IMR-90 (cell line): ENCODE data around the gene TMPRSS15. TPM values are rescaled to one million over a fixed set of nuclear protein-coding genes. Genes with fewer than 3 reads are reported as not detected.

ENCODE experiments used
- ATAC-seq: fragments of 200-7000 bp; cut with Tn5 transposase; 2 replicates; pipeline ENCODE4 v1.9.1; 2020; ENCODE audit warnings: low read depth, mild to moderate bottlenecking, moderate library complexity
- BruUV-seq: library from RNA; stranded (reverse); fragments of 400-500 nt; replicated peaks from 2 replicates; lab custom pipeline; 2021; lab: Mats Ljungman, UMichigan
- CTCF ChIA-PET: fragments of 300-600 bp; formaldehyde crosslinking; extraction: SDS; loops from one replicate; lab custom pipeline; 2021; ENCODE audit warnings: antibody characterized with exemption; lab: Yijun Ruan, JAX
- POLR2A ChIA-PET: fragments of 300-600 bp; sonication (Branson Sonifier 250); formaldehyde crosslinking; loops from one replicate; lab custom pipeline; 2022; ENCODE audit warnings: antibody characterized with exemption; ENCODE audit not compliant: unreplicated experiment; lab: Charles Lee
- DNase-seq: peaks from one replicate; pipeline ENCODE4 v3.0.0; 2013
- H2AFZ ChIP-seq: replicated peaks from 2 replicates; pipeline ENCODE3; 2013; ENCODE audit warnings: low read length, mild to moderate bottlenecking; ENCODE audit not compliant: poor library complexity
- H2AK5ac ChIP-seq: 2 replicates; pipeline ENCODE4 v1.6.1; 2013; ENCODE audit warnings: low read depth, low read length, inconsistent platforms
- H2AK9ac ChIP-seq: replicated peaks from 2 replicates; pipeline ENCODE3; 2013; ENCODE audit warnings: mild to moderate bottlenecking, low read depth, low read length, moderate library complexity; ENCODE audit not compliant: poor library complexity
- H2BK120ac ChIP-seq: 2 replicates; pipeline ENCODE4 v1.6.1; 2013; ENCODE audit warnings: low read depth, low read length, inconsistent platforms
- H2BK15ac ChIP-seq: 3 replicates; pipeline ENCODE4 v1.6.1; 2013; ENCODE audit warnings: low read depth, low read length, inconsistent platforms
- H2BK20ac ChIP-seq: 2 replicates; pipeline ENCODE4 v1.6.1; 2013; ENCODE audit warnings: low read depth, mild to moderate bottlenecking, inconsistent platforms, low read length, moderate library complexity
- H2BK5ac ChIP-seq: 2 replicates; pipeline ENCODE4 v1.6.1; 2013; ENCODE audit warnings: mild to moderate bottlenecking, low read depth, low read length, inconsistent platforms; ENCODE audit not compliant: poor library complexity, severe bottlenecking
- H3K14ac ChIP-seq: replicated peaks from 2 replicates; pipeline ENCODE4 v1.6.1; 2013; ENCODE audit warnings: low read depth, low read length, inconsistent platforms
- H3K18ac ChIP-seq: 2 replicates; pipeline ENCODE4 v1.6.1; 2013; ENCODE audit warnings: low read depth, low read length, control low read depth
- H3K23ac ChIP-seq: 2 replicates; pipeline ENCODE4 v1.6.1; 2013; ENCODE audit warnings: low read depth, low read length, inconsistent platforms
- H3K27ac ChIP-seq: 2 replicates; pipeline ENCODE4 v1.5.1; 2013; ENCODE audit warnings: mild to moderate bottlenecking, control low read depth, low read length; ENCODE audit not compliant: insufficient read depth
- H3K27me3 ChIP-seq: 2 replicates; pipeline ENCODE4 v1.6.1; 2013; ENCODE audit warnings: low read length; ENCODE audit not compliant: control insufficient read depth, insufficient read depth
- H3K36me3 ChIP-seq: 2 replicates; pipeline ENCODE4 v1.6.1; 2013; ENCODE audit warnings: low read length, mixed read lengths; ENCODE audit not compliant: control insufficient read depth, insufficient read depth
- H3K4ac ChIP-seq: 2 replicates; pipeline ENCODE4 v1.6.1; 2013; ENCODE audit warnings: low read depth, low read length, inconsistent platforms
- H3K4me1 ChIP-seq: 2 replicates; pipeline ENCODE4 v1.6.1; 2013; ENCODE audit warnings: low read length, mixed read lengths; ENCODE audit not compliant: control insufficient read depth, insufficient read depth
- H3K4me2 ChIP-seq: 2 replicates; pipeline ENCODE4 v1.6.1; 2013; ENCODE audit warnings: low read depth, mild to moderate bottlenecking, control low read depth, low read length, moderate library complexity
- H3K4me3 ChIP-seq: 2 replicates; pipeline ENCODE4 v1.5.1; 2013; ENCODE audit warnings: low read depth, mild to moderate bottlenecking, control low read depth, low read length, moderate library complexity; ENCODE audit not compliant: insufficient read depth
- H3K56ac ChIP-seq: 2 replicates; pipeline ENCODE4 v1.6.1; 2013; ENCODE audit warnings: low read length, inconsistent platforms; ENCODE audit not compliant: insufficient read depth; ENCODE audit errors: extremely low read depth
- H3K79me1 ChIP-seq, 2 experiments: 2 replicates each; pipeline ENCODE4 v1.6.1; 2013; ENCODE audit warnings: low read length in 2 of 2, inconsistent platforms in 1 of 2, low read depth in 1 of 2
- H3K9ac ChIP-seq: 2 replicates; pipeline ENCODE4 v1.6.1; 2013; ENCODE audit warnings: low read depth, low read length, control low read depth
- H3K9me1 ChIP-seq: 2 replicates; pipeline ENCODE4 v1.6.1; 2013; ENCODE audit warnings: low read length, inconsistent platforms; ENCODE audit not compliant: insufficient read depth
- H3K9me3 ChIP-seq: 2 replicates; pipeline ENCODE4 v1.6.1; 2013; ENCODE audit warnings: low read length; ENCODE audit not compliant: control insufficient read depth, insufficient read depth
- H4K20me1 ChIP-seq: 2 replicates; pipeline ENCODE4 v1.6.1; 2013; ENCODE audit warnings: low read length, inconsistent platforms; ENCODE audit not compliant: insufficient read depth
- H4K5ac ChIP-seq: 2 replicates; pipeline ENCODE4 v1.6.1; 2013; ENCODE audit warnings: mild to moderate bottlenecking, low read depth, low read length, control low read depth
- H4K8ac ChIP-seq, 2 experiments: 2 replicates each; pipeline ENCODE4 v1.6.1; 2013; ENCODE audit warnings: low read depth in 2 of 2, low read length in 2 of 2, control low read depth in 1 of 2, inconsistent platforms in 1 of 2
- H4K91ac ChIP-seq: 2 replicates; pipeline ENCODE4 v1.6.1; 2013; ENCODE audit warnings: low read depth, low read length, inconsistent platforms; ENCODE audit not compliant: insufficient read depth
- FOS ChIP-seq: fragments of 150-350 bp; IDR thresholded peaks from 2 replicates; pipeline ENCODE4 v1.6.1; 2016; ENCODE audit warnings: low read depth, low read length
- MAFK ChIP-seq: IDR thresholded peaks from 2 replicates; pipeline ENCODE4 v1.6.1; 2012; ENCODE audit warnings: low read depth, low read length, improper control_type of control experiment
- MAZ ChIP-seq: IDR thresholded peaks from 2 replicates; pipeline ENCODE4 v1.6.1; 2012; ENCODE audit warnings: low read depth, mild to moderate bottlenecking, low read length, improper control_type of control experiment, moderate library complexity, borderline replicate concordance
- NFE2L2 ChIP-seq: fragments of 150-350 bp; IDR thresholded peaks from 2 replicates; pipeline ENCODE4 v1.6.1; 2016; ENCODE audit warnings: low read depth, mild to moderate bottlenecking, low read length
- POLR2A ChIP-seq: IDR thresholded peaks from 2 replicates; pipeline ENCODE4 v1.6.1; 2012; ENCODE audit warnings: mild to moderate bottlenecking, low read depth, low read length
- RFX5 ChIP-seq: IDR thresholded peaks from 2 replicates; pipeline ENCODE4 v1.8.0; 2012; ENCODE audit warnings: low read depth, mild to moderate bottlenecking, low read length, moderate library complexity
- WGBS, 2 experiments: methylation state at CpG; one replicate each; pipeline versions ENCODE4 v1.1.5 to v1.1.7; 2013; ENCODE audit warnings: missing lambda C conversion rate in 2 of 2; ENCODE audit not compliant: insufficient read length in 1 of 2; ENCODE audit errors: extremely low coverage in 2 of 2; 5-methylcytosine and 5-hydroxymethylcytosine counted together
- dilution Hi-C: fragments of 300-500 bp; cut with HindIII; formaldehyde crosslinking; loops from one replicate; pipeline ENCODE4 v1.14.3; 2018; ENCODE audit warnings: low sequenced_read_pairs; ENCODE audit not compliant: unreplicated experiment
- in situ Hi-C: fragments of 300-500 bp; cut with MboI; formaldehyde crosslinking; loops from 3 replicates; pipeline ENCODE4 v1.14.3; 2019; ENCODE audit warnings: low sequenced_read_pairs, inconsistent platforms, mixed read lengths
- intact Hi-C: fragments of 100-400 bp; cut with micrococcal nuclease; formaldehyde crosslinking; loops from 2 replicates; pipeline ENCODE4 v1.10.0; 2022
- polyA plus RNA-seq, 3 experiments: library from polyadenylated mRNA; depleted of rRNA; stranded (reverse); fragments of >200 nt; gene quantifications; 2 replicates each; pipeline ENCODE4 v1.2.3, GENCODE V29; 2012; ENCODE audit warnings: low replicate concordance in 1 of 3
- total RNA-seq: library from RNA; depleted of rRNA; stranded (reverse); fragments of >200 nt; gene quantifications from 2 replicates; pipeline ENCODE4 v1.2.3, GENCODE V29; 2012
- TF ChIP-seq, protein P1 (sequence below): fragments of 150-350 bp; IDR thresholded peaks from 2 replicates; pipeline ENCODE4 v1.6.1; 2017; ENCODE audit warnings: mild to moderate bottlenecking, antibody characterized with exemption, low read length, low read depth

TMPRSS15 gene
- total and polyA plus RNA-seq, 2 of the 4 experiments (the other 2 are of a cell fraction), result not detected

DNA sequence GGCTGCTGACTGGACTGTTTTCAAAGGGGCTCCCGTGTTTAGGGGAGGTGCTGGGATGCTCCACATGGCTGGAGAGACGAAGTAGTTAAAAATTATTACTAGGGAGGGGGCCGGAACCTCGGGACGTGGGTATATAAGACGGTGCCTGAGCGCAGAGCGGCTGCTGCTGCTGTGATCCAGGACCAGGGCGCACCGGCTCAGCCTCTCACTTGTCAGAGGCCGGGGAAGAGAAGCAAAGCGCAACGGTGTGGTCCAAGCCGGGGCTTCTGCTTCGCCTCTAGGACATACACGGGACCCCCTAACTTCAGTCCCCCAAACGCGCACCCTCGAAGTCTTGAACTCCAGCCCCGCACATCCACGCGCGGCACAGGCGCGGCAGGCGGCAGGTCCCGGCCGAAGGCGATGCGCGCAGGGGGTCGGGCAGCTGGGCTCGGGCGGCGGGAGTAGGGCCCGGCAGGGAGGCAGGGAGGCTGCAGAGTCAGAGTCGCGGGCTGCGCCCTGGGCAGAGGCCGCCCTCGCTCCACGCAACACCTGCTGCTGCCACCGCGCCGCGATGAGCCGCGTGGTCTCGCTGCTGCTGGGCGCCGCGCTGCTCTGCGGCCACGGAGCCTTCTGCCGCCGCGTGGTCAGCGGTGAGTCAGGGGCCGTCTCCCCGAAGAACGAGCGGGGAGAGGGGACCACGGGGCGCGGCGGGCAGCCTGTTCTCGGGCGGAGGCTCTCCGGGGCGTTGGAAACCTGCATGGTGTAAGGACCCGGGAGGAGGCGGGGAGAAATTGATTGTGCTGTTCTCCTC, 158.7 kb downstream of the TMPRSS15 start, which contains the start of gene CHODL:
Gene CHODL (plus strand): TSS at position 163 of the 793 bp plus-strand sequence. CDS start 391 bp downstream, at position 554.
- no peak for ATAC-seq
- Histone ChIP-seq H3K4me1 (no peaks in the 10 kb centered on the region), H3K4ac (no peak within 1 kb of the TSS), H3K56ac (no peak within 1 kb of the TSS), H2BK5ac (no peak within 1 kb of the TSS), H2BK20ac (no peak within 1 kb of the TSS), H3K9ac (no peak within 1 kb of the TSS), H3K79me1 (no peaks in the 10 kb centered on the region), H3K18ac (no peak within 1 kb of the TSS), H2AFZ (no peak within 1 kb of the TSS), H4K8ac (no peak within 1 kb of the TSS), H2BK15ac (no peak within 1 kb of the TSS), H4K91ac (no peak within 1 kb of the TSS), H2BK120ac (no peak within 1 kb of the TSS), H3K14ac (no peak within 1 kb of the TSS), H4K5ac (no peak within 1 kb of the TSS), H3K9me1 (no peaks in the 10 kb centered on the region), H3K9me3 (peaks cover 8% of the 10 kb centered on the region), H4K20me1 (no peaks in the 10 kb centered on the region), H3K27me3 (no peaks in the 10 kb centered on the region), H3K27ac (no peak within 1 kb of the TSS), H3K23ac (no peak within 1 kb of the TSS), H3K4me3 (no peak within 1 kb of the TSS), H2AK5ac (no peak within 1 kb of the TSS), H2AK9ac (no peak within 1 kb of the TSS), H3K4me2 (no peak within 1 kb of the TSS), H3K36me3 (no peaks in the 10 kb centered on the region)
- WGBS, 2 experiments, result 4% methylated on average over 23 of the region's 72 CpGs; no CpG with 5 or more reads in 1 of the 2 experiments
- ChIA-PET CTCF (no interaction called here), POLR2A (no interaction called here)
- TF ChIP-seq RFX5, result no peak
- TF ChIP-seq MAZ, result no peak
- TF ChIP-seq MAFK, result no peak
- TF ChIP-seq FOS, result no peak
- TF ChIP-seq, protein P1, sequence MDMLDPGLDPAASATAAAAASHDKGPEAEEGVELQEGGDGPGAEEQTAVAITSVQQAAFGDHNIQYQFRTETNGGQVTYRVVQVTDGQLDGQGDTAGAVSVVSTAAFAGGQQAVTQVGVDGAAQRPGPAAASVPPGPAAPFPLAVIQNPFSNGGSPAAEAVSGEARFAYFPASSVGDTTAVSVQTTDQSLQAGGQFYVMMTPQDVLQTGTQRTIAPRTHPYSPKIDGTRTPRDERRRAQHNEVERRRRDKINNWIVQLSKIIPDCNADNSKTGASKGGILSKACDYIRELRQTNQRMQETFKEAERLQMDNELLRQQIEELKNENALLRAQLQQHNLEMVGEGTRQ, result no peak
- no peak for TF ChIP-seq POLR2A
- no peak for TF ChIP-seq NFE2L2
- in situ Hi-C loops, result no loop called here
- DNase-seq, result no peak
- BruUV-seq, result no TSS peak
- intact Hi-C loops, result no loop called here
- dilution Hi-C loops, result no loop called here
